OCI-M1 (cell line): ENCODE results near the gene SLC38A7.
A peak's percentile ranks its signal among the peaks of the same experiment; 100 is the strongest.
"Not testable (repeated sequence)": the region's sequence is repeated elsewhere in the genome, so short reads cannot be mapped to it uniquely, and the experiment has no call there.

Experiments used
- DNase-seq: peaks from one replicate; lab custom pipeline; 2025; lab: John Stamatoyannopoulos, UW

SLC38A7 gene

GRCh38 chr16:58684354-58685083, at the start of gene SLC38A7:
Gene SLC38A7 (minus strand): TSS chr16:58684770. CDS start chr16:58680126, 4,644 bp downstream.
- DNase-seq = peak; percentile 70

- peak; percentile 88 for DNase-seq
These were observed 49.3 kb upstream of the SLC38A7 start, which contains the start of gene GOT2 for GRCh38 chr16:58733671-58734458. Gene GOT2 (minus strand): TSS chr16:58734316. CDS start chr16:58734228, 88 bp downstream.

- DNase-seq = peak; percentile 20
These were observed 48.7 kb upstream of the SLC38A7 start for GRCh38 chr16:58733248-58733670.

GRCh38 chr16:58732545-58733247, 48.1 kb upstream of the SLC38A7 start:
- DNase-seq = no peak

- DNase-seq = no peak
These were observed 46.3 kb upstream of the SLC38A7 start for GRCh38 chr16:58730724-58731370.

- DNase-seq = no peak
These were observed 43.4 kb upstream of the SLC38A7 start for GRCh38 chr16:58727796-58728568.

GRCh38 chr16:58727028-58727781, 42.6 kb upstream of the SLC38A7 start:
- no peak for DNase-seq

GRCh38 chr16:58723109-58723508, 38.5 kb upstream of the SLC38A7 start:
- no peak for DNase-seq

GRCh38 chr16:58717994-58718393, 33.4 kb upstream of the SLC38A7 start:
- DNase-seq = no peak

- DNase-seq = no peak
These were observed 31.9 kb upstream of the SLC38A7 start for GRCh38 chr16:58716468-58716867.

- DNase-seq = no peak
These were observed 29.2 kb upstream of the SLC38A7 start for GRCh38 chr16:58713742-58714141.

- no peak for DNase-seq
These were observed 24.8 kb upstream of the SLC38A7 start for GRCh38 chr16:58709333-58709732.

GRCh38 chr16:58699151-58699550, 14.6 kb upstream of the SLC38A7 start:
- DNase-seq = peak; percentile 14

GRCh38 chr16:58695368-58695767, 10.8 kb upstream of the SLC38A7 start:
- DNase-seq = no peak

- DNase-seq = no peak
These were observed 7.9 kb upstream of the SLC38A7 start for GRCh38 chr16:58692450-58692849.

- not testable (repeated sequence) for DNase-seq
These were observed 2.6 kb upstream of the SLC38A7 start for GRCh38 chr16:58686985-58687706.

- DNase-seq = no peak
These were observed 497 bp upstream of the SLC38A7 start for GRCh38 chr16:58685084-58685449.

GRCh38 chr16:58684001-58684353, 593 bp downstream of the SLC38A7 start:
- no peak for DNase-seq

- no peak for DNase-seq
These were observed 4.8 kb downstream of the SLC38A7 start for GRCh38 chr16:58679763-58680162.

- no peak for DNase-seq
These were observed 5.9 kb downstream of the SLC38A7 start for GRCh38 chr16:58678716-58679115.
